HG03139 (cell line): Measurements from ENCODE around the gene CLOCK.

ENCODE experiments used
- ATAC-seq: cut with Tn5 transposase; IDR thresholded peaks from one replicate; pipeline ENCODE4 v1.9.1; 2021; ENCODE audit not compliant: unreplicated experiment

Gene CLOCK

GRCh38 chr4:55545151-55545550, 1.6 kb downstream of the CLOCK start:
- ATAC-seq: no peak

DNA sequence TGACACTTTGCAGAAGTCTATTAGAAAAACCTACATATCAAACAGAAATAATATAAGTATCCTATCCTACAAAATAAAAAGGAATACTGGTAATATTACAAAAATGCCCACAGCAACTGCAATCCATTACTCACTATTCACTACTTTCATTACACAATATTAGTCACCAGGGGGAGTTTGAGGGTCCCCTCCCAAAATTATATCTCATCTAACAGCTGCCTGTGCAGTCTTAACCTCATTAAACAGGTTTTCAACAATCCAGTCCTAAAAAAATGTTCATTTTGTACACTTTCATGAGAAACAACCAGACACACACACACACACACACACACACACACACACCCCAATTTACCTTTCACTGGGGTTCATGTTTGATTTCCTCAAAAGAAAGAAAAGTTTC, 2.9 kb downstream of the CLOCK start:
- ATAC-seq: no peak

DNA sequence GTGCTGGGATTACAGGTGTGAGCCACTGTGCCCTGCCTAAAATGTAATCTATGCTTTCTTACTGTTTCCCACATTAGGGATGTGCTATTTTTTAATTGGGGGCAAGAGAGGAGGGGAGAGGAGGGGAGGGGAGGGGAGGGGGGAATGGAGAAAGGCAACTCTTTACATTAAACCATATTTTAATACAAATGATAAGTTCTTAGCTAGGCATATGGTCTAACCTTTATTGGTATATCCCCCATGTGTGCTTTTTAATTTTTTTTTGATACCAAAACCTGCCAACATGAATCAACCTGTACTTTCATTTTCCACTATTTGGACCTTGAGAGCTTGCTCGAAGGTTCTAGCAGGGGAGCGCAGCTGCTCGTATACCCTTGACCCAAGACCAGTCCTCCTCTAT, 6.4 kb downstream of the CLOCK start:
- no peak for ATAC-seq

DNA sequence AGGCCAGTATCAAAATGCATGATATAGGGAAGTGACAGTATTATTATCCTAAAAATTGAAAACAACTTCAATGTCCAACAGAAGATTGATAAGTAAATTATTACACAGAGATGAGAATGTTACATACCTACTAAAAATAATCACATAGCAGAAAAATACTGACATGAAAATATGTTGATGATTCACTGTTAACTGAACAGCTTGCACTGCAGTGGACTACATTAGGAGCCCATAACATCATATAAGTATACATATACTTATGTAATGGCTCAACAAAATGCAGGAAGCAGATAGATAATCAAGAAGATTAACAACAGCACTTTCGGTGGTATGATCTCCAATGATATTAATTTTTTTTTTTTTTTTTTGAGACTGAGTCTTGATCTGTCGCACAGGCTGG, 7.1 kb downstream of the CLOCK start:
- ATAC-seq: no peak

GRCh38 chr4:55538531-55538930, 8.2 kb downstream of the CLOCK start:
- no peak for ATAC-seq

DNA sequence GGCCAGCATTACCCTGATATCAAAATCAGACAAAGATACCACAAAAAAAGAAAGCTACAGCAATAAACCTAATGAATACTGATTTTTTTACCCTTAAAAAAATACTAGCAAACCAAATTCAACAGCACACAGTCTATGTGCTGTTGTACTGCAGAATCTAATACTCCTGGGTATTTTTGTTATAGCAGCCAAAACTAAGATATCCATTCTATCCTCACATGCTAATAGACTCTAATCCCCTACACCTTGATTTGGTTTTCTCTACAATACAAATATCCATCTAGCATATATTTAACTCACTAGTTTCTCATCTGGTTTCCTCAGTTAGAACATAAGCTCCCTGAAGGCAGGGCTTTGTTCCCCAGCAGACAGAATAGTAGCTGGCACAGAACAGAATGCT, 12.4 kb downstream of the CLOCK start:
- no peak for ATAC-seq

DNA sequence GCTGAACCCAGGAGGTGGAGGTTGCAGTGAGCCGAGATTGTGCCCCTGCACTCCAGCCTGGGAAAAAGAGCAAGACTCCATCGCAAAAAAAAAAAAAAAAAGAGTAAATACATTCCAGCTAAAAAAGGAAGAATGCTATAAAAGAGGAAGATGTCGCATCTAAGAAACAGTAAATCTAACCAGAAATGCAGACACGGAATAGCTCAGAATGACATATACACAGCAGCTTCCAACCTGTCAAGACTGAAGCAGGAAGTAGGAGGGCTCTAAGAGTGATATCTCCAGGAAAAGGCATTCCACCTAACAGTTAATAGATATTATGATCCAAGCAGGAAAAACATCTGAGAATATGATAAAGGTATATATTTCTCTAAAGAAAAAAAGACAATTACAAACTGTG, 16.0 kb downstream of the CLOCK start:
- ATAC-seq: no peak

GRCh38 chr4:55530167-55530566, 16.5 kb downstream of the CLOCK start:
- ATAC-seq: no peak

- ATAC-seq: no peak
Observed at GRCh38 chr4:55528491-55528890, 18.2 kb downstream of the CLOCK start.

DNA sequence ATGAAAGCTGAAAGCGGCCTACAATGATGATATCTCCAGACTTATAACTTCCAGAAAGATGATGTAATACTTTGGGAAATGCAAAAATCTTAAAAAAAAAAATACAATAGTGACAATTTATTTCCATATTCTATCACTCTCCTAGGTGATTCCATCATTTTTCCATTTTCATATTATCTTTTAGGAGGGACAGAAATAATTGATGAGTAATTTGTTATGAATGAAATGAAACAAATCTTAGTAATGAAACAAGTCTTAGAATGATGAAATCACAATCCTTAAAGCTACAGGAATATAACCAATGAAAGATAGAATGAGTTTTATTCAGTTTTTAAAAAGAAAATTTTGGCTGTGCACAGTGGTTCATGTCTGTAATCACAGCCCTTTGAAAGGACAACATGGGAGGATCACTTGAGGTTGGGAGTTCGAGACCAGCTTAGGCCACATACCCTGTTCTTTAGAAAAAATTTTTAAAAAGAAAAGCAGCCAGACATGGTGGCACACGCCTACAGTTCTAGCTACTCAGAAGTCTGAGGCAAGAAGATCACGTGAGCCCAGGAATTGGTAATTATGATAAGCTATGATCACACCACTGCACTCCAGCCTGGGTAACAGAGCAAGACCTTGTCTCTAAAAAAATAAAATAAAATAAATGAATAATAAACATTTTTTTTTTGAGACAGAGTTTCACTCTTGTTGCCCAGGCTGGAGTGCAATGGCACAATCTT, 21.7 kb downstream of the CLOCK start:
- ATAC-seq: no peak

DNA sequence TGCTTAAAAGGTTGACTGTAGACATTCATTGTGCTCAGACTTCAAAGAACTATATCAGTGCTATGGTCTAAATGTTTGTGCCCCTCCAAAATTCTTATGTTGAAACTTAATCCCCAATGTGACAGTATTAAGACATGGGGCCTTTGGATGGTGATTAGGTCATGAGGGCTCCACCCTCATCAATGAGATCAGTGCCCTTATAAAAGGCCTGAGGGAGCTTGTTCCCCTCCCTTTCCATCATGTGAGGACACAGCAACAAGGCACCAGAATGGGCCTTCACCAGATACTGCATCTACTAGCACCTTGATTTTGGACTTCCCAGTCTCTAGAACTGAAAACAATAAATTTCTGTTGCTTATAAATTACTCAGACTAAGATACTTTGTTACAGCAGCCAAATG, 28.3 kb downstream of the CLOCK start:
- ATAC-seq: no peak

- ATAC-seq: no peak
Observed at GRCh38 chr4:55517526-55518229, 29.0 kb downstream of the CLOCK start.

DNA sequence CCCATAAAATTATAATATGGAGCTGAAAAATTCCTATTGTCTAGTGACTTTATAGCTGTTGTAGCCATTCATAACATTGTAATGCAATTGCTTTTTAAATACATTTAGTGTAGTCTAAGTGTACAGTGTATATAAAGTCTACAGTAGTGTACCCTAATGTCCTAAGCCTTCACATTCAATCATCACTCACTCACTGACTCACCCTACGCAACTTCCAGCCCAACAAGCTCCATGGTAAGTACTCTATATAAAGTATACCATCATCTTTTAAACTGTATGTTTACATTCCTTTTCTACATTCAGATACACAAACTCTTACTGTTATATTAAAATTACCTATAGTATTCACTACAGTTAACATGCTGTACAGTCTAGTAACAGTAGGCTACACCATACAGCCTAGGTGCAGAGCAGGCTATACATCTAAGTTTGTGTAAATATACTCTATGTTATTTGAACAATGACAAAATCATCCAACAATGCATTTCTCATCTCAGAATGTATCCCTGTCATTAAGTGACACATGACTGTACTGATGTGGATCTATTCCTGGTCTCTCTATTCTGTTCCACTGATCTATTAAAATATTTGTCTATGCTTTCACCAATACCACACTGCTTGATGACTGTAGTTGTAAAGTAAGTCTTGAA, 33.7 kb downstream of the CLOCK start:
- no peak for ATAC-seq

GRCh38 chr4:55512077-55512476, 34.6 kb downstream of the CLOCK start:
- ATAC-seq: no peak

DNA sequence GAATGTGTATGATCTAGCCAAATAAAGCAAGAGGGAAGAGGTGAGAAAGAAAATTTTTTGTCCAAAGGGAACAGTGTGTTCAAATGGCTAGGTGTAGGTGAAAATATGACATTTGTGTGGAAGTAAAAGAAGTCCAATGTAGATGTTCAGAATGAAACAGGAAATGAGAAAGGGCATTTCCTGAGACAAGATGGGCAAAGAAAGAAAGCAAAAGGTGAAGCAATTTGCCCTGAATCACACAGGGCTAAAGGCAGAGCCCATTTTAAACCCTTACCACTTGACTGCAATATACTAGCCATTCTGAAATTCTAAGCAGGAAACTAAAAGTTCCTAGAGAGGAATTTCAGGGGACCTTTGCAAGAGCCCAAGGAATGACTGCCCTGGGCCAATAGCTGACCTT, 36.0 kb downstream of the CLOCK start:
- ATAC-seq: no peak

DNA sequence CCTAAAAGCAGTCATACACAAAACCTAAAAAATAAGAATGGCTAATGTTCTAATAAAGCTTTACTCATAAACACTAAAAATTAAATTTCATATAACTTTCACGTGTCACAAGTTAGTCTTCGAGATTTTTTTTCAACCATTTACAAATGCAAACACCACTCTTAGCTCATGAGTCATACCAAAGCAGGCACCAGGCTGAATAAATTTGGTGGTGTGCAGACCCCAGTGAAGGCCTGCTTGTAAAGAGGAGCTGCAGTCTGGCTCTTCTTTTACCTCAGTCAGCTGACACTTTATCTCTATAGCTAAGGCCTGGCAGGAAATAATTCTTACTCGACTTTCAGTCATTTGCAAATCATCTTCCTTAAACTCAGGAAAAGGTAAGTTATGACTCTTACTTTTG, 37.4 kb downstream of the CLOCK start:
- ATAC-seq: no peak

GRCh38 chr4:55507612-55508011, 39.1 kb downstream of the CLOCK start:
- ATAC-seq: no peak

DNA sequence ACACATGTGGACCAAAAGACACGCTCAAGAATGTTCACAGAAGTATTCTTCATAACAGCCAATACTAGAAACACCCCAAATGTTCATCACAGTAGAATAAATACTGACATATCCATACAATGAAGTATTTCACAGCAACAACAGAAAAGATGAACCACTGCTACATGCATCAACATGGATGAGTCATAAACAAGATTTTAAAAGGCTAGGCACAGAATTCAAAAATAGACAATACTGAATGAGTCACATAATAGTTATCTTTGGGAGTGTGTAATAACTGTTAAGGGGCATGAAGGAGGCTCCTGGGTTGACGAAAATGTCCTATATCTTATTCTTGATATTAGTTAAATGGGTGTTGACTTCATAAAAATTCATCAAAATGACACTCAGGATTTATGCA, 43.5 kb downstream of the CLOCK start:
- no peak for ATAC-seq

GRCh38 chr4:55500072-55500471, 46.6 kb downstream of the CLOCK start:
- no peak for ATAC-seq

DNA sequence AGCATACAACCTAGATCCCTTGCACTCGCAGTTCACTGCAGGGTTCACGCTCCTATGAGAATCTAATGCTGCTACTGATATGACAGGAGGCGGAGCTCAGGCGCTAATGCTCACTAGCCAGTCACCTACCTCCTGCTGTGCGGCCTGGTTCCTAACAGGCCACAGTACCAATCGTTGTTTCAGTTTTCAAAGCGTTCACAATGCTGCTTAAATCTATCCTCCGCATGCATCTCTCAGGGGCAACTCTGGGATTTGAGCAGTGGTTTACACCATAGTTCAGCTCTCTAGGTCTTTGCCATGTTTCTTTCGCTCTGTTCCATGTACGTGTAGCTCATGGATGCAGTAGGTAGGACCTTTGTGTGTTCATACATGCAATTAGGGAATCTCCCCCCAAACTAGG, 47.2 kb downstream of the CLOCK start:
- ATAC-seq: no peak

- no peak for ATAC-seq
Observed at GRCh38 chr4:55498051-55498450, 48.7 kb downstream of the CLOCK start.

DNA sequence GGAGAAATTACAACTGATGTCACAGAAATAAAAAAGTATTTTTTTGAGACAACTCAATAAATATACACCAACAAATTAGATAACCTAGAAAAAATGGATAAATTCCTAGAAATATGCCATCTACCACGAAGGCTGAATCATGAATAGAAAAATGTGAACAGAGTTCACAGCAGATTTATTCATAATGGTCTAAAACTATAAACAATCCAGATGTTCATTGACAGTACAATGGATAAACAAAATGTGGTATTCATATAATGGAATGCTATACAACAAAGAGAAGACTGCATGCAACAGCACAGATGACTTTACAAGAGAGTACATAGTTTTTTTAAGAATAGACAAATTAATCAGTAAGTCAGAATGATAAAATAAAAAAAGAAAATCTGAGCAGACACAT, 55.2 kb downstream of the CLOCK start:
- ATAC-seq: no peak
